ENCODE data around the gene SLC10A4. TPM values are rescaled to one million over a fixed set of nuclear protein-coding genes. Genes with fewer than 3 reads are reported as not detected.
A peak's percentile ranks its signal among the peaks of the same experiment; 100 is the strongest.

SLC10A4 gene
- total RNA-seq, 2 donors from 2014 or later: 0.27 to 0.42 TPM

GRCh38 chr4:48484494-48485168, 1.5 kb downstream of the SLC10A4 start:
- H3K27me3 ChIP-seq (replicated peaks; ENCODE audit: insufficient read depth): peaks cover 10% of the 10 kb centered on the region
- no peak overlapping the region for H3K27ac ChIP-seq
- DNase-seq (ENCODE audit: low spot score): no peak
- peaks cover 5 to 14% of the 10 kb centered on the region in 2 donors for H3K4me1 ChIP-seq (ENCODE audit: control insufficient read depth in 1 of 2, low read depth in 2 of 2)
- no peaks in the 10 kb centered on the region for H3K9me3 ChIP-seq
- H3K4me3 ChIP-seq: no peak overlapping the region
- ATAC-seq (ENCODE audit: insufficient number of reproducible peaks, low FRiP score, low read depth): no peak
- H3K36me3 ChIP-seq: no peaks in the 10 kb centered on the region
- no peak for TF ChIP-seq CTCF (IDR thresholded peaks at IDR 0.05)

GRCh38 chr4:48489683-48490011, 6.5 kb downstream of the SLC10A4 start:
- no peaks in the 10 kb centered on the region for H3K9me3 ChIP-seq
- TF ChIP-seq CTCF (IDR thresholded peaks at IDR 0.05): no peak
- H3K36me3 ChIP-seq: no peaks in the 10 kb centered on the region
- DNase-seq (ENCODE audit: low spot score): no peak
- peak overlapping the region; percentile 65 for H3K4me3 ChIP-seq
- no peak overlapping the region for H3K27ac ChIP-seq
- ATAC-seq (ENCODE audit: insufficient number of reproducible peaks, low FRiP score, low read depth): no peak
- peaks cover 0 to 14% of the 10 kb centered on the region in 2 donors for H3K4me1 ChIP-seq (ENCODE audit: control insufficient read depth in 1 of 2, low read depth in 2 of 2)
- H3K27me3 ChIP-seq (replicated peaks; ENCODE audit: insufficient read depth): peaks cover 7% of the 10 kb centered on the region

DNA sequence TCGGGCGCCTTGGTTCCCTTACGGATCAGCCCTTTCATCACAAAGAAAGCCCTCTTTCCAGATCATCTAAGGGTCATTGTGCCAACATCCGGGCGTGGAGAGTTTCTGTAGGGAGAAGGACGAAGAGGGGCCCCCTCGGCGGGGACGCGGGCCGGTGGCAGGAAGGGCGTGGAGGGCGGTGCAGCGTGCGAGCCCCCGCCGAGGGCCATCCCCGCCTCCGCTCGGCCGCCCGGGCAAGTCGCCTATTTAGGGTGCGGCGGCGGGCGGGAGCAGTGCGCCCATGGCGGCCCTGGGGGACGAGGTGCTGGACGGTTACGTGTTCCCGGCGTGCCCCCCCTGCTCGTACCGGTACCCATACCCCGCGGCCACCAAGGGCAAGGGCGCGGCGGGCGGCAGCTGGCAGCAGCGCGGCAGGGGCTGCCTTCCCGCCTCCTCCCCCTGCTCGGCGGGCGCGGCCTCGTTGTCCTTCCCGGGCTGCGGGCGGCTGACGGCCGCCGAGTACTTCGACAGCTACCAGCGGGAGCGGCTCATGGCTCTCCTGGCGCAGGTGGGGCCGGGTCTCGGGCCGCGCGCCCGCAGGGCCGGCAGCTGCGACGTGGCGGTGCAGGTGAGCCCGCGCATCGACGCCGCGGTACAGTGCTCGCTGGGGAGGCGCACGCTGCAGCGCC, 7.0 kb downstream of the SLC10A4 start, which contains the start of gene ZAR1:
TSS of gene ZAR1 (plus strand) at position 241 of the 668 bp plus-strand sequence. CDS start at position 281, 40 bp downstream.
- no peak for ATAC-seq (ENCODE audit: insufficient number of reproducible peaks, low FRiP score, low read depth)
- H3K4me1 ChIP-seq (ENCODE audit: control insufficient read depth in 1 of 2, low read depth in 2 of 2): peaks cover 0 to 14% of the 10 kb centered on the region in 2 donors
- no peak for TF ChIP-seq CTCF (IDR thresholded peaks at IDR 0.05)
- H3K27ac ChIP-seq: no peak within 1 kb of the TSS
- no peaks in the 10 kb centered on the region for H3K36me3 ChIP-seq
- H3K27me3 ChIP-seq (replicated peaks; ENCODE audit: insufficient read depth): peaks cover 7% of the 10 kb centered on the region
- peak within 1 kb of the TSS; percentile 65 for H3K4me3 ChIP-seq
- no peaks in the 10 kb centered on the region for H3K9me3 ChIP-seq
- DNase-seq (ENCODE audit: low spot score): no peak

GRCh38 chr4:48490680-48491513, 7.8 kb downstream of the SLC10A4 start:
- Histone ChIP-seq H3K27ac (no peak overlapping the region), H3K9me3 (no peaks in the 10 kb centered on the region), H3K36me3 (no peaks in the 10 kb centered on the region), H3K4me3 (peak overlapping the region; percentile 65), H3K27me3 (replicated peaks; ENCODE audit: insufficient read depth) (peaks cover 7% of the 10 kb centered on the region), H3K4me1 (ENCODE audit: control insufficient read depth in 1 of 2, low read depth in 2 of 2) (peaks cover 0 to 14% of the 10 kb centered on the region in 2 donors)
- no peak for TF ChIP-seq CTCF (IDR thresholded peaks at IDR 0.05)
- no peak for DNase-seq (ENCODE audit: low spot score)
- no peak for ATAC-seq (ENCODE audit: insufficient number of reproducible peaks, low FRiP score, low read depth)
